Measurements from ENCODE around the gene CPNE5. TPM values are rescaled to one million over a fixed set of nuclear protein-coding genes. Genes with fewer than 3 reads are reported as not detected.

The CPNE5 gene
- polyA plus RNA-seq, 4 donors = 12.5 to 14.8 (median 13.3) TPM

- no peak for DNase-seq (ENCODE audit: low read depth in 4 of 4, low spot score in 3 of 4)
Measured at GRCh38 chr6:36837022-36837339, 2.3 kb downstream of the CPNE5 start.

GRCh38 chr6:36836111-36837021 is 2.9 kb downstream of the CPNE5 start:
- no peak for DNase-seq (ENCODE audit: low read depth in 4 of 4, low spot score in 3 of 4)

GRCh38 chr6:36834576-36835341 is 4.5 kb downstream of the CPNE5 start:
- no peak for DNase-seq (ENCODE audit: low read depth in 4 of 4, low spot score in 3 of 4)

GRCh38 chr6:36833182-36833789 is 6.0 kb downstream of the CPNE5 start:
- no peak for DNase-seq (ENCODE audit: low read depth in 4 of 4, low spot score in 3 of 4)

GRCh38 chr6:36832313-36832712 is 6.9 kb downstream of the CPNE5 start:
- DNase-seq (ENCODE audit: low read depth in 4 of 4, low spot score in 3 of 4) = no peak

- no peak for DNase-seq (ENCODE audit: low read depth in 4 of 4, low spot score in 3 of 4)
Measured at GRCh38 chr6:36830577-36830976, 8.7 kb downstream of the CPNE5 start.

- no peak for DNase-seq (ENCODE audit: low read depth in 4 of 4, low spot score in 3 of 4)
Measured at GRCh38 chr6:36829919-36830544, 9.2 kb downstream of the CPNE5 start.

- DNase-seq (ENCODE audit: low read depth in 4 of 4, low spot score in 3 of 4) = no peak
Measured at GRCh38 chr6:36827261-36828079, 11.8 kb downstream of the CPNE5 start.

- DNase-seq (ENCODE audit: low read depth in 4 of 4, low spot score in 3 of 4) = no peak
Measured at GRCh38 chr6:36826520-36827227, 12.6 kb downstream of the CPNE5 start.

GRCh38 chr6:36825994-36826393 is 13.2 kb downstream of the CPNE5 start:
- no peak for DNase-seq (ENCODE audit: low read depth in 4 of 4, low spot score in 3 of 4)

- DNase-seq (ENCODE audit: low read depth in 4 of 4, low spot score in 3 of 4) = no peak
Measured at GRCh38 chr6:36825452-36825851, 13.8 kb downstream of the CPNE5 start.

GRCh38 chr6:36824253-36824652 is 15.0 kb downstream of the CPNE5 start:
- no peak for DNase-seq (ENCODE audit: low read depth in 4 of 4, low spot score in 3 of 4)

- DNase-seq (ENCODE audit: low read depth in 4 of 4, low spot score in 3 of 4) = no peak
Measured at GRCh38 chr6:36823421-36824096, 15.7 kb downstream of the CPNE5 start.

- no peak for DNase-seq (ENCODE audit: low read depth in 4 of 4, low spot score in 3 of 4)
Measured at GRCh38 chr6:36822506-36823269, 16.6 kb downstream of the CPNE5 start.

GRCh38 chr6:36821581-36822335 is 17.5 kb downstream of the CPNE5 start:
- no peak for DNase-seq (ENCODE audit: low read depth in 4 of 4, low spot score in 3 of 4)

- DNase-seq (ENCODE audit: low read depth in 4 of 4, low spot score in 3 of 4) = no peak
Measured at GRCh38 chr6:36820700-36821580, 18.3 kb downstream of the CPNE5 start.

- no peak for DNase-seq (ENCODE audit: low read depth in 4 of 4, low spot score in 3 of 4)
Measured at GRCh38 chr6:36818756-36819155, 20.5 kb downstream of the CPNE5 start.
